Right lobe of liver (tissue), 4 donors: ENCODE results near the gene ELFN1.

Experiments
- POLR2A ChIP-seq: fragments of 450-650 bp; IDR thresholded peaks from one replicate; pipeline ENCODE4 v1.6.1; 2017; ENCODE audit warnings: antibody characterized with exemption, mild to moderate bottlenecking
- TF ChIP-seq, protein P1 (sequence below), 4 donors: fragments of 200-600 bp in 3 of 4; fragments of 450-650 bp in 1 of 4; IDR thresholded peaks; one replicate each; pipeline versions ENCODE4 v1.5.1 to v1.8.0; 2016 to 2022; ENCODE audit warnings: antibody characterized with exemption in 4 of 4, mild to moderate bottlenecking in 2 of 4
- donor health status: DM: no; HTN: no; CAD: no.
- donor health status: DM: no; HTN: no; CAD: no.
- donor health status: DM: no; HTN: yes; CAD: no.

DNA sequence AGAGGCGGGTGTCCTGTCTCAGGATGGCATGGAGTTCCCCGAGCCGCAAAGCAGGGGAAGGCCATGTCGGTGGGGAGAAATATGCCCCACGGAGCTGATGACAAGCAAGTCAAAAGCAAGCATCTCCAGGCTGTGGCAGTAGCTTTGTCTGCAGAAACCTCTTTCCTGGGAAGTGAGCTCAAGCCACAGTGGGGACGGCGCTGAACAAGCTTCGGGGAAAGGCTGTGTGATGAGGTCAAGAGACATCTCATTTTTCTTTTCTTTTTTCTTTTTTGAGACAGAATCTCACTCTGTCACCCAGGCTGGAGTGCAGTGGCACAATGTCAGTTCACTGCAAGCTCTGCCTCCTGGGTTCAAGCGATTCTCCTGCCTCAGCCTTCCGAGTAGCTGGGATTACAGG lies 62.6 kb downstream of the ELFN1 start:
- TF ChIP-seq, protein P1, sequence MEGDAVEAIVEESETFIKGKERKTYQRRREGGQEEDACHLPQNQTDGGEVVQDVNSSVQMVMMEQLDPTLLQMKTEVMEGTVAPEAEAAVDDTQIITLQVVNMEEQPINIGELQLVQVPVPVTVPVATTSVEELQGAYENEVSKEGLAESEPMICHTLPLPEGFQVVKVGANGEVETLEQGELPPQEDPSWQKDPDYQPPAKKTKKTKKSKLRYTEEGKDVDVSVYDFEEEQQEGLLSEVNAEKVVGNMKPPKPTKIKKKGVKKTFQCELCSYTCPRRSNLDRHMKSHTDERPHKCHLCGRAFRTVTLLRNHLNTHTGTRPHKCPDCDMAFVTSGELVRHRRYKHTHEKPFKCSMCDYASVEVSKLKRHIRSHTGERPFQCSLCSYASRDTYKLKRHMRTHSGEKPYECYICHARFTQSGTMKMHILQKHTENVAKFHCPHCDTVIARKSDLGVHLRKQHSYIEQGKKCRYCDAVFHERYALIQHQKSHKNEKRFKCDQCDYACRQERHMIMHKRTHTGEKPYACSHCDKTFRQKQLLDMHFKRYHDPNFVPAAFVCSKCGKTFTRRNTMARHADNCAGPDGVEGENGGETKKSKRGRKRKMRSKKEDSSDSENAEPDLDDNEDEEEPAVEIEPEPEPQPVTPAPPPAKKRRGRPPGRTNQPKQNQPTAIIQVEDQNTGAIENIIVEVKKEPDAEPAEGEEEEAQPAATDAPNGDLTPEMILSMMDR (IDR thresholded peaks at IDR 0.05), result no peak
- TF ChIP-seq POLR2A, result no peak
